Neutrophil (primary cell): ENCODE results near the gene CC2D1A.

Experiments used
- H3K27ac ChIP-seq: fragments of 200-600 bp; sonication (generic); 2 replicates; pipeline ENCODE4 v1.5.1; 2016; ENCODE audit warnings: mild to moderate bottlenecking, moderate library complexity
- H3K27me3 ChIP-seq: fragments of 200-600 bp; sonication (generic); 2 replicates; pipeline ENCODE4 v1.6.0; 2016; ENCODE audit warnings: mild to moderate bottlenecking
- H3K36me3 ChIP-seq: fragments of 200-600 bp; sonication (generic); 2 replicates; pipeline ENCODE4 v1.5.1; 2017
- H3K4me1 ChIP-seq, 2 experiments: fragments of 200-600 bp in 1 of 2; sonication (generic) in 1 of 2; 1 replicate in 1 of 2; 2 replicates in 1 of 2; pipeline versions ENCODE4 v1.5.1 to v1.6.1; 2013 to 2016; ENCODE audit warnings: low read depth in 1 of 2, low read length in 1 of 2, mild to moderate bottlenecking in 1 of 2, moderate library complexity in 1 of 2; ENCODE audit not compliant: control insufficient read depth in 1 of 2, insufficient read depth in 1 of 2
- H3K4me3 ChIP-seq, 2 experiments: fragments of 200-600 bp in 1 of 2; sonication (generic) in 1 of 2; 1 replicate in 1 of 2; 2 replicates in 1 of 2; pipeline ENCODE4 v1.5.1; 2013 to 2016; ENCODE audit warnings: low read depth in 1 of 2, low read length in 1 of 2, mild to moderate bottlenecking in 1 of 2, moderate library complexity in 1 of 2
- H3K9me3 ChIP-seq: fragments of 200-600 bp; sonication (generic); 2 replicates; pipeline ENCODE4 v1.5.1; 2016
- CTCF ChIP-seq: fragments of 200-600 bp; sonication (generic); IDR thresholded peaks from 2 replicates; pipeline ENCODE4 v1.5.1; 2016; ENCODE audit warnings: antibody characterized with exemption

CC2D1A gene

DNA sequence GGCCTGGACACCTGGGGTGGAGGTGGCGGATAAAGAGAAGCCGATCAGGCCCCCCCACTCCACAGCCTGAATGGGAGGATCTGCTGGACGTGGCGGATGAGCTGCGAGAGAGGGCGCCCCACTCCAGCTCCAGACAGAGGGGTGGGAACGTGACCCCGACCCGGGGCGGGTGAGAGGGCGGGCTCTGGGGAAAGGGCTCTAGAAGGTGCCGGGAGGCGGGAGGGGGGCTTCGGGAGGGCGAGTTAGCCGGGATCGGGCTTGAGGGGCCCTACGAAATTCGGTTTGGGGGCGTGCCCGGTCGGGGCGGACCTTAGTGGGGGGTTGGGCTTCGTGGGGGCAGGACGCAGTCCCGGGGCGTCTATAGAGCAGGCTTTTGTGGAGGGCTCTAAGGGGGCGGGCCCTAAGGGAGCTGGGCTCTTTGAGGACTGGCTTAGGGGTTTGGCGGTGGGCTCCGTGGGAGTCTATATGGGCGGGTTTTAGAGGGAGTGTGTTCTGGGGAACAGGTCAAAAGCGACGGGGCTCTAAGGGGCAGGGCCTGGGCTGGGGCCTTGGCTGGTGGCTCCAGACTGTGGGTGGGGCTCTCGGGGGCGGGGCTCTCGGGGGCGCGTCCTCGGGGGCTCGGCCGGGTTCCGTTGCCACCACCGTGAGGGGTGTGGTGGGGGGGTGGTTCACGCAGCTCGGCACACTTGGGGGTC lies 33.2 kb upstream of the CC2D1A start:
- H3K4me3 ChIP-seq = peak overlapping the region; percentile 29 to 34
- H3K9me3 ChIP-seq = no peaks in the 10 kb centered on the region
- peaks cover 35% of the 10 kb centered on the region for H3K27me3 ChIP-seq
- no peak for TF ChIP-seq CTCF
- H3K27ac ChIP-seq = no peak overlapping the region
- H3K4me1 ChIP-seq = peaks cover 2 to 9% of the 10 kb centered on the region in 2 experiments
- H3K36me3 ChIP-seq = no peaks in the 10 kb centered on the region

GRCh38 chr19:13873834-13874515 lies 32.0 kb upstream of the CC2D1A start:
- Histone ChIP-seq H3K9me3 (no peaks in the 10 kb centered on the region), H3K36me3 (no peaks in the 10 kb centered on the region), H3K4me1 (peaks cover 2 to 9% of the 10 kb centered on the region in 2 experiments), H3K27me3 (peaks cover 30% of the 10 kb centered on the region), H3K27ac (no peak overlapping the region), H3K4me3 (no peak overlapping the region)
- TF ChIP-seq CTCF = no peak

GRCh38 chr19:13875824-13876223 lies 30.2 kb upstream of the CC2D1A start:
- peaks cover 30% of the 10 kb centered on the region for H3K27me3 ChIP-seq
- TF ChIP-seq CTCF = no peak

GRCh38 chr19:13876834-13877233 lies 29.2 kb upstream of the CC2D1A start, which contains the start of gene NANOS3:
Gene NANOS3 (plus strand): TSS chr19:13877134. CDS start chr19:13877249, 115 bp downstream.
- Histone ChIP-seq H3K4me1 (peaks cover 27 to 35% of the 10 kb centered on the region in 2 experiments), H3K36me3 (no peaks in the 10 kb centered on the region), H3K9me3 (no peaks in the 10 kb centered on the region), H3K27ac (no peak within 1 kb of the TSS), H3K4me3 (no peak within 1 kb of the TSS), H3K27me3 (peaks cover 37% of the 10 kb centered on the region)
- no peak for TF ChIP-seq CTCF

More at GRCh38 chr19:13875824-13876223, 30.2 kb upstream of the CC2D1A start:
- H3K36me3 ChIP-seq = no peaks in the 10 kb centered on the region
- no peak overlapping the region for H3K27ac ChIP-seq
- no peaks in the 10 kb centered on the region for H3K9me3 ChIP-seq
- H3K4me3 ChIP-seq = no peak overlapping the region
- peaks cover 17 to 25% of the 10 kb centered on the region in 2 experiments for H3K4me1 ChIP-seq

DNA sequence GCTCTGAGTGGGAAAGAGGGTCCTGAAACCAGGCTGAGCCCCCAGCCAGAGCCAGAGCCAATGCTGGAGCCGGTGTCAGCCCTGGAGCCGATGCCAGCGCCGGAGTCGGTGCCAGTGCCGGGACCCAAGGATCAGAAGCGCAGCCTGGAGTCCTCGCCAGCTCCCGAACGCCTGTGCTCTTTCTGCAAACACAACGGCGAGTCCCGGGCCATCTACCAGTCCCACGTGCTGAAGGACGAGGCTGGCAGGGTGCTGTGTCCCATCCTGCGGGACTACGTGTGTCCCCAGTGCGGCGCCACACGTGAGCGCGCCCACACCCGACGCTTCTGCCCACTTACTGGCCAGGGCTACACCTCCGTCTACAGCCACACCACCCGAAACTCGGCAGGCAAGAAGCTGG lies 28.7 kb upstream of the CC2D1A start:
- H3K9me3 ChIP-seq = no peaks in the 10 kb centered on the region
- peaks cover 32 to 40% of the 10 kb centered on the region in 2 experiments for H3K4me1 ChIP-seq
- H3K36me3 ChIP-seq = no peaks in the 10 kb centered on the region
- no peak overlapping the region for H3K27ac ChIP-seq
- peaks cover 33% of the 10 kb centered on the region for H3K27me3 ChIP-seq
- TF ChIP-seq CTCF = no peak
- no peak overlapping the region for H3K4me3 ChIP-seq
